Measurements from ENCODE around the gene CRB1.

DNA sequence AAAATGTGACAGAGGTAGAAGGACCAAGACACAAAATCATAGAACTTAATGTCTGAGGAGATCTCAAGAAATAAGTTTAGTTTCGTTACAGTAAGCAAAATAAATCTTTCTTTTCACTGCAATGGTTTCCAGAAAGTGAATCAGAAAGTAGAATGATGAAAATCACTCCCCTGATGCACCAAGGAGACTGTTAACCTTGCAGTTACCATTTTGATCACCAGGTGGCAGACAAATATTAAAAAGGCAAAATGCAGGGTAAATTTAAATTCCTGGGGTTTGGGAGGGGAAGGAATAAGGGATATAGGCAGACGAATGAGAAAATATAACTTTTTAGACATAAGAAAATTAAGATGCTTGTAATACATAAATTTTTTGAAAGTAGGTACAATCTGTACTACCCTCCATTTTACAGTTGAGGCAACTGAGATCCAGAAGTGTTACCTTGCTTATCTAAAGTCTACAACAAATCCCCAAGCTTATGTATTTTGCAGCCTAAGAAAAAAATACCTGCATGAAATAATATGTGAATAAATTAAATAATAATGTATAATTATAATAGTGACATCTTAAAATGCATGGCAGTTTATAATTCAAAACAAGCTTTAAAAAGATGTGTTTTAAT, 253.2 kb downstream of the CRB1 start:
- TF ChIP-seq EZH2 (IDR thresholded peaks at IDR 0.05; ENCODE audit: insufficient read depth, low read length), result no peak
- TF ChIP-seq, protein P1, sequence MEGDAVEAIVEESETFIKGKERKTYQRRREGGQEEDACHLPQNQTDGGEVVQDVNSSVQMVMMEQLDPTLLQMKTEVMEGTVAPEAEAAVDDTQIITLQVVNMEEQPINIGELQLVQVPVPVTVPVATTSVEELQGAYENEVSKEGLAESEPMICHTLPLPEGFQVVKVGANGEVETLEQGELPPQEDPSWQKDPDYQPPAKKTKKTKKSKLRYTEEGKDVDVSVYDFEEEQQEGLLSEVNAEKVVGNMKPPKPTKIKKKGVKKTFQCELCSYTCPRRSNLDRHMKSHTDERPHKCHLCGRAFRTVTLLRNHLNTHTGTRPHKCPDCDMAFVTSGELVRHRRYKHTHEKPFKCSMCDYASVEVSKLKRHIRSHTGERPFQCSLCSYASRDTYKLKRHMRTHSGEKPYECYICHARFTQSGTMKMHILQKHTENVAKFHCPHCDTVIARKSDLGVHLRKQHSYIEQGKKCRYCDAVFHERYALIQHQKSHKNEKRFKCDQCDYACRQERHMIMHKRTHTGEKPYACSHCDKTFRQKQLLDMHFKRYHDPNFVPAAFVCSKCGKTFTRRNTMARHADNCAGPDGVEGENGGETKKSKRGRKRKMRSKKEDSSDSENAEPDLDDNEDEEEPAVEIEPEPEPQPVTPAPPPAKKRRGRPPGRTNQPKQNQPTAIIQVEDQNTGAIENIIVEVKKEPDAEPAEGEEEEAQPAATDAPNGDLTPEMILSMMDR (IDR thresholded peaks at IDR 0.05; ENCODE audit: insufficient read depth, low read depth, low read length), result peak; percentile 76

Measured in astrocyte (in vitro differentiated cells and primary cell).